ENCODE results near the gene IL20.

GRCh38 chr1:206835186-206835585 is 30.2 kb upstream of the IL20 start:
- TF ChIP-seq EZH2 (IDR thresholded peaks at IDR 0.05; ENCODE audit: low read length): no peak
- TF ChIP-seq, protein P1, sequence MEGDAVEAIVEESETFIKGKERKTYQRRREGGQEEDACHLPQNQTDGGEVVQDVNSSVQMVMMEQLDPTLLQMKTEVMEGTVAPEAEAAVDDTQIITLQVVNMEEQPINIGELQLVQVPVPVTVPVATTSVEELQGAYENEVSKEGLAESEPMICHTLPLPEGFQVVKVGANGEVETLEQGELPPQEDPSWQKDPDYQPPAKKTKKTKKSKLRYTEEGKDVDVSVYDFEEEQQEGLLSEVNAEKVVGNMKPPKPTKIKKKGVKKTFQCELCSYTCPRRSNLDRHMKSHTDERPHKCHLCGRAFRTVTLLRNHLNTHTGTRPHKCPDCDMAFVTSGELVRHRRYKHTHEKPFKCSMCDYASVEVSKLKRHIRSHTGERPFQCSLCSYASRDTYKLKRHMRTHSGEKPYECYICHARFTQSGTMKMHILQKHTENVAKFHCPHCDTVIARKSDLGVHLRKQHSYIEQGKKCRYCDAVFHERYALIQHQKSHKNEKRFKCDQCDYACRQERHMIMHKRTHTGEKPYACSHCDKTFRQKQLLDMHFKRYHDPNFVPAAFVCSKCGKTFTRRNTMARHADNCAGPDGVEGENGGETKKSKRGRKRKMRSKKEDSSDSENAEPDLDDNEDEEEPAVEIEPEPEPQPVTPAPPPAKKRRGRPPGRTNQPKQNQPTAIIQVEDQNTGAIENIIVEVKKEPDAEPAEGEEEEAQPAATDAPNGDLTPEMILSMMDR (optimal IDR thresholded peaks at IDR 0.05 in 1 of 3, IDR thresholded peaks at IDR 0.05 in 1 of 3, conservative IDR thresholded peaks at IDR 0.05 in 1 of 3; ENCODE audit: extremely low read depth in 1 of 3, insufficient read depth in 2 of 3, low read length in 3 of 3): no peak

Data from keratinocyte (primary cell).